ENCODE measurements around the gene CHSY1. TPM values are rescaled to one million over a fixed set of nuclear protein-coding genes. Genes with fewer than 3 reads are reported as not detected.

Gene CHSY1
- total and polyA plus RNA-seq, 10 donors: 6.8 to 99.5 (median 52.8) TPM

DNA sequence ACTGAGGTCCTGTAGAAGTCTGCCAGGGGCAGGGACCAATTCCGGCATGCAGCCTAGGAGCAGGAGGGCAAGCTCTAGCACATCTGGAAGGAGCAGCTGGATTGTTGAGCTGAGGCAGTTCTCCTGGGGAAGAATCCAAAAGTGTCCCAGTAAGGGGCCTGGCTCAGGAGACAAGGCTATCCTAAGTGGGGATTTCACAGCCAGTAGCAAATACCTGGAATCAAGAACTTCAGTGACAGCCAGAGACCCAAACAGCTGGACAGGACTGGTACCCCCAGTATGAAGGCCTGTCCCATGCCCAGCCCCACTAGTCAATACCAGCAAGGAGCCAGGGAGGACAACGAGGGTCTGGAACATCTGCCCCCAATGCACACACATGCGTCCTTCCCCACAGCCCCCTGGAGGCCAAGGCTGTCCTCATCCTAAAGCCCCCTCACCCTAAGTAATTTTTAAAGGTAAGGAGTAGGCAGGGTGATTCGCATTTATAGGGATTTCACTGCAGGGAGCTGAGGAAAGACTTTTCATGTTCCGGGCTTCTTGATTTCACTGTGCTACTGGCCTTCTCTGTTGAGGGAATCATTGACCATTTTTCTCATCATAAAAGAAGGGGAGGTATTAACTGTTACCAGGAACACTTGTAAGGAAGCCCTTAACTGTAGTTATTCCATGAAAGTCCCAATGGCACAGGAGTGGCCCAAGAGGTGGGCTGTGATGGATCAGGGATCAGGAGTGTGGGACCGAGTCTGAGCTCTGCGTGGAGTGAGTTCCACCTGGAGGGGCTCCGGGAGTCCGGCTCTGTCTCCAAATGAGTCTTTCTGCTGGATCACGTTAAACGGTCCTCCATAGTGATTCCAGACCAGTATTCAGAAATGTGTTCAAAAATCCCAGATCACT lies 2.6 kb upstream of the CHSY1 start:
- H3K4me3 ChIP-seq: no peak overlapping the region
- WGBS, 5 donors: 88 to 93% (median 91%) methylated on average over 11 of the region's 11 CpGs
- no peaks in the 10 kb centered on the region for H3K27me3 ChIP-seq (replicated peaks in 1 of 7)
- intact Hi-C loops (cut with DNase I; ENCODE audit: low total_unique reads): loop anchor here (10.0 kb wide), 1 partner anchor 130 kb away; no protein-coding TSS in a partner anchor
- TF ChIP-seq POLR2AphosphoS5 (IDR thresholded peaks at IDR 0.05): no peak
- TF ChIP-seq, protein P1, sequence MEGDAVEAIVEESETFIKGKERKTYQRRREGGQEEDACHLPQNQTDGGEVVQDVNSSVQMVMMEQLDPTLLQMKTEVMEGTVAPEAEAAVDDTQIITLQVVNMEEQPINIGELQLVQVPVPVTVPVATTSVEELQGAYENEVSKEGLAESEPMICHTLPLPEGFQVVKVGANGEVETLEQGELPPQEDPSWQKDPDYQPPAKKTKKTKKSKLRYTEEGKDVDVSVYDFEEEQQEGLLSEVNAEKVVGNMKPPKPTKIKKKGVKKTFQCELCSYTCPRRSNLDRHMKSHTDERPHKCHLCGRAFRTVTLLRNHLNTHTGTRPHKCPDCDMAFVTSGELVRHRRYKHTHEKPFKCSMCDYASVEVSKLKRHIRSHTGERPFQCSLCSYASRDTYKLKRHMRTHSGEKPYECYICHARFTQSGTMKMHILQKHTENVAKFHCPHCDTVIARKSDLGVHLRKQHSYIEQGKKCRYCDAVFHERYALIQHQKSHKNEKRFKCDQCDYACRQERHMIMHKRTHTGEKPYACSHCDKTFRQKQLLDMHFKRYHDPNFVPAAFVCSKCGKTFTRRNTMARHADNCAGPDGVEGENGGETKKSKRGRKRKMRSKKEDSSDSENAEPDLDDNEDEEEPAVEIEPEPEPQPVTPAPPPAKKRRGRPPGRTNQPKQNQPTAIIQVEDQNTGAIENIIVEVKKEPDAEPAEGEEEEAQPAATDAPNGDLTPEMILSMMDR (IDR thresholded peaks at IDR 0.05 in 8 of 11, conservative IDR thresholded peaks at IDR 0.05 in 3 of 11): no peak
- TF ChIP-seq POLR2A (IDR thresholded peaks at IDR 0.05): no peak
- no peaks in the 10 kb centered on the region for H3K36me3 ChIP-seq
- H3K4me1 ChIP-seq: peaks cover 13 to 73% (median 50%) of the 10 kb centered on the region in 6 donors
- DNase-seq: no peak
- peak overlapping the region in 4 of 8 donors; percentile 37 to 54 (median 43) for H3K27ac ChIP-seq
- H3K9me3 ChIP-seq: no peaks in the 10 kb centered on the region

DNA sequence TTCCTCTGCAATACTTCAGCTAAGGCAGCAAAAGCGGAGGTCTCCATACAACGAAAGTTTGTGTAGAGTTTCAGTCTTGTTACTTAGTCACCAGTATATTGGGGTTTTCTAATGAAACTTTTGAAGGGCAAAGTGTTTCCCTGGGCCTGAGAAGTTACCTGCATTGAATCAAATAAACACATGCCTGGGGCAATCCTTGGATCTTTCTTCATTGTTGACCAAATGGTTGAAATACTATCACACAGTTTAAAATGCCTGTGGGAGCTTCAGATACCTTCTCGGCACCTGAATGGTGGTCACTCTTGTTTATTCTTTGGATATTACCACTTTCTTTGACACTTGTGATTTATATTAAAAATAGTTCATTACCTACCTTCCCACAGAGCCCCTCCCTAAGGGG lies 988 bp upstream of the CHSY1 start:
- no peak for DNase-seq
- H3K4me1 ChIP-seq: peaks cover 17 to 80% (median 56%) of the 10 kb centered on the region in 6 donors
- intact Hi-C loops (cut with DNase I; ENCODE audit: low total_unique reads): loop anchor here (10.0 kb wide), 1 partner anchor 128 kb away; no protein-coding TSS in a partner anchor
- no peaks in the 10 kb centered on the region for H3K9me3 ChIP-seq
- H3K36me3 ChIP-seq: peaks cover 0 to 4% (median 0%) of the 10 kb centered on the region in 6 donors
- H3K27me3 ChIP-seq (replicated peaks in 1 of 7): no peaks in the 10 kb centered on the region
- TF ChIP-seq, protein P1 (IDR thresholded peaks at IDR 0.05 in 8 of 11, conservative IDR thresholded peaks at IDR 0.05 in 3 of 11): no peak
- TF ChIP-seq POLR2AphosphoS5 (IDR thresholded peaks at IDR 0.05): no peak
- TF ChIP-seq POLR2A (IDR thresholded peaks at IDR 0.05): no peak
- peak overlapping the region; percentile 62 to 93 (median 80) for H3K4me3 ChIP-seq
- peak overlapping the region; percentile 74 to 96 (median 92) for H3K27ac ChIP-seq
- WGBS, 5 donors: 46 to 61% (median 55%) methylated on average over 3 of the region's 3 CpGs

DNA sequence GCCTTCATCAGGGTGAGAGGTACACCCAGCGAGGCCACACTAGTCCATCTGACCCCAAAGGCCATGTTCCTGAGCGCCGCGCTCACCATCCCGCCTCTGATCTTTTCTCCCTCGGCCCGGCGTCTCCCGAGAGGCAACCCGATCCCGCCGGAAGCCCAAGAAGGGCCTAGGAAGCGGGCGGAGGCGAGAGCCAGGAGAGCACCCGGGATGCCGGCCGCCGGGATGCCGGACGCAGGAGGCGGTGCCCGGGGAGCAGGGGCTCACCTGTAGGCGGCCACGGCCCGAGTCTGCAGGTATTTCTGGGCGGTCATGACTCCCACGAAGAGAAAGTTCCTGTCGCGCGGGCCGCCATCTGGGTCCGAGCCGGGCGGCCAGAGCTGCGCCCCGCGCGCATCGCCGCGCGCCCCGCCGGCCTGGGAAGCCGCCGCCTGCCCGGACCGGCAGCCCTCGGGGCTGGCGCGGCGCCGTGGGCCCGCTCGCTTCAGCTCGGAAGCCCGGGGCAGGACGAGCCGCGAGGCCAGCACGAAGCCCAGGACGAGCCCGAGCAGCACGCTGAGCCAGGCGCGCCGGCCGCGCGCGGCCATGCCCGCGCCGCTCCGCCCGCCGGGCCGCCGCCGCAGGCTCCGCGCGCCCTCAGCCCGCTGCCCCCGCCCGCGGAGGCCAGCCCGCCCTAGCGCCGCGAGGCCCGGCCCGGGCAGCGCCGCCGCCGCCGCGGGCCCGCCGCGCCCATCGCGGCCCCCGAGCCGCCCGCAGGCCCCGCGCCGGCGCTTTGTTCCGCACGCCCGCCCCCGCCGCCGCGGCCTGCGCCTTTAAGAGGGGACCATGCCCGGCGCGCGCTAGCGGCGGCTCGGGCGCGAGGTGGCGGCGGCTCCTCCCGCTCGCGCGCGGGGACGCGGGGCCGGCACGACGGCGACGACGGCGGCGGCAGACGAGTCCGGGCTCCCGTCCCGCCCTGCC lies 697 bp downstream of the CHSY1 start:
- H3K9me3 ChIP-seq: no peaks in the 10 kb centered on the region
- peak overlapping the region; percentile 74 to 96 (median 92) for H3K27ac ChIP-seq
- peak; percentile 91 for DNase-seq
- H3K36me3 ChIP-seq: peaks cover 0 to 4% (median 0%) of the 10 kb centered on the region in 6 donors
- no peaks in the 10 kb centered on the region for H3K27me3 ChIP-seq (replicated peaks in 1 of 7)
- peaks cover 27 to 83% (median 68%) of the 10 kb centered on the region in 6 donors for H3K4me1 ChIP-seq
- intact Hi-C loops (cut with DNase I; ENCODE audit: low total_unique reads): loop anchor here (10.0 kb wide), 1 partner anchor 126 kb away; no protein-coding TSS in a partner anchor
- H3K4me3 ChIP-seq: peak overlapping the region; percentile 76 to 93 (median 82)
- WGBS, 5 donors: 0 to 2% (median 1%) methylated on average over 21 to 150 of the region's 150 CpGs
- peak; percentile 19 to 76 (median 23) for TF ChIP-seq POLR2AphosphoS5 (IDR thresholded peaks at IDR 0.05)
- TF ChIP-seq, protein P1 (IDR thresholded peaks at IDR 0.05 in 8 of 11, conservative IDR thresholded peaks at IDR 0.05 in 3 of 11): peak in 1 of 11 experiments; percentile 25
- no peak for TF ChIP-seq POLR2A (IDR thresholded peaks at IDR 0.05)
